ENCODE data around the gene NOSIP.

Gene NOSIP

GRCh38 chr19:49573009-49573408 is 7.3 kb downstream of the NOSIP start:
- no peak for DNase-seq (ENCODE audit: low read depth, low spot score)

- no peak for DNase-seq (ENCODE audit: low read depth, low spot score)
Measured at GRCh38 chr19:49570997-49571676, 9.2 kb downstream of the NOSIP start.

- no peak for DNase-seq (ENCODE audit: low read depth, low spot score)
Measured at GRCh38 chr19:49570138-49570856, 10.1 kb downstream of the NOSIP start.

- DNase-seq (ENCODE audit: low read depth, low spot score), result no peak
Measured at GRCh38 chr19:49567861-49568441, 12.4 kb downstream of the NOSIP start.

- DNase-seq (ENCODE audit: low read depth, low spot score), result no peak
Measured at GRCh38 chr19:49566302-49566701, 14.1 kb downstream of the NOSIP start.

GRCh38 chr19:49565261-49565660 is 15.1 kb downstream of the NOSIP start:
- DNase-seq (ENCODE audit: low read depth, low spot score), result no peak

- no peak for DNase-seq (ENCODE audit: low read depth, low spot score)
Measured at GRCh38 chr19:49564616-49565045, 15.7 kb downstream of the NOSIP start.

- DNase-seq (ENCODE audit: low read depth, low spot score), result no peak
Measured at GRCh38 chr19:49560358-49560900, 19.9 kb downstream of the NOSIP start.

GRCh38 chr19:49559928-49560327 is 20.4 kb downstream of the NOSIP start:
- DNase-seq (ENCODE audit: low read depth, low spot score), result no peak

GRCh38 chr19:49559443-49559842 is 20.9 kb downstream of the NOSIP start:
- DNase-seq (ENCODE audit: low read depth, low spot score), result no peak

- no peak for DNase-seq (ENCODE audit: low read depth, low spot score)
Measured at GRCh38 chr19:49558591-49558990, 21.8 kb downstream of the NOSIP start.

- no peak for DNase-seq (ENCODE audit: low read depth, low spot score)
Measured at GRCh38 chr19:49557641-49558325, 22.6 kb downstream of the NOSIP start.

- no peak for DNase-seq (ENCODE audit: low read depth, low spot score)
Measured at GRCh38 chr19:49556412-49557398, 23.7 kb downstream of the NOSIP start.

GRCh38 chr19:49555600-49556411 is 24.6 kb downstream of the NOSIP start:
- no peak for DNase-seq (ENCODE audit: low read depth, low spot score)

- DNase-seq (ENCODE audit: low read depth, low spot score), result no peak
Measured at GRCh38 chr19:49554701-49555181, 25.6 kb downstream of the NOSIP start.

GRCh38 chr19:49553451-49554271 is 26.7 kb downstream of the NOSIP start:
- DNase-seq (ENCODE audit: low read depth, low spot score), result no peak

- no peak for DNase-seq (ENCODE audit: low read depth, low spot score)
Measured at GRCh38 chr19:49552749-49553148, 27.6 kb downstream of the NOSIP start.

- DNase-seq (ENCODE audit: low read depth, low spot score), result no peak
Measured at GRCh38 chr19:49551531-49551930, 28.8 kb downstream of the NOSIP start.

- DNase-seq (ENCODE audit: low read depth, low spot score), result no peak
Measured at GRCh38 chr19:49549045-49549444, 31.3 kb downstream of the NOSIP start.

Data from brain pericyte (primary cell).